HG03108 (cell line): ENCODE results near the gene PPP1R12B.
A peak's percentile ranks its signal among the peaks of the same experiment; 100 is the strongest.
"Not testable (repeated sequence)": the region's sequence is repeated elsewhere in the genome, so short reads cannot be mapped to it uniquely, and the experiment has no call there.

ENCODE experiments used
- ATAC-seq: cut with Tn5 transposase; IDR thresholded peaks from one replicate; pipeline ENCODE4 v1.9.1; 2021; ENCODE audit warnings: moderate library complexity; ENCODE audit not compliant: unreplicated experiment

The PPP1R12B gene

GRCh38 chr1:202480640-202481039, 132.1 kb downstream of the PPP1R12B start:
- ATAC-seq = not testable (repeated sequence)

- ATAC-seq = not testable (repeated sequence)
These were observed 134.9 kb downstream of the PPP1R12B start for GRCh38 chr1:202483362-202483761.

GRCh38 chr1:202484032-202484431, 135.5 kb downstream of the PPP1R12B start:
- ATAC-seq = peak; percentile 43

- ATAC-seq = not testable (repeated sequence)
These were observed 136.3 kb downstream of the PPP1R12B start for GRCh38 chr1:202484820-202485219.

GRCh38 chr1:202488178-202488649, 139.7 kb downstream of the PPP1R12B start:
- not testable (repeated sequence) for ATAC-seq

- not testable (repeated sequence) for ATAC-seq
These were observed 140.6 kb downstream of the PPP1R12B start for GRCh38 chr1:202489101-202489500.

GRCh38 chr1:202493112-202493511, 144.6 kb downstream of the PPP1R12B start:
- not testable (repeated sequence) for ATAC-seq

- no peak for ATAC-seq
These were observed 150.0 kb downstream of the PPP1R12B start for GRCh38 chr1:202498542-202498941.

- not testable (repeated sequence) for ATAC-seq
These were observed 151.5 kb downstream of the PPP1R12B start for GRCh38 chr1:202499997-202500396.

- ATAC-seq = no peak
These were observed 152.8 kb downstream of the PPP1R12B start for GRCh38 chr1:202501281-202501680.

GRCh38 chr1:202505356-202505755, 156.9 kb downstream of the PPP1R12B start:
- no peak for ATAC-seq

- not testable (repeated sequence) for ATAC-seq
These were observed 157.5 kb downstream of the PPP1R12B start for GRCh38 chr1:202505880-202506575.

- not testable (repeated sequence) for ATAC-seq
These were observed 160.4 kb downstream of the PPP1R12B start for GRCh38 chr1:202508863-202509262.

- ATAC-seq = not testable (repeated sequence)
These were observed 165.4 kb downstream of the PPP1R12B start for GRCh38 chr1:202513875-202514274.

- no peak for ATAC-seq
These were observed 168.0 kb downstream of the PPP1R12B start for GRCh38 chr1:202516434-202516877.

GRCh38 chr1:202517146-202517545, 168.6 kb downstream of the PPP1R12B start:
- not testable (repeated sequence) for ATAC-seq

GRCh38 chr1:202518180-202518579, 169.7 kb downstream of the PPP1R12B start:
- not testable (repeated sequence) for ATAC-seq

- not testable (repeated sequence) for ATAC-seq
These were observed 170.4 kb downstream of the PPP1R12B start for GRCh38 chr1:202518905-202519304.

GRCh38 chr1:202520129-202520856, 171.8 kb downstream of the PPP1R12B start:
- ATAC-seq = not testable (repeated sequence)

- not testable (repeated sequence) for ATAC-seq
These were observed 172.3 kb downstream of the PPP1R12B start for GRCh38 chr1:202520857-202521216.

GRCh38 chr1:202521484-202521883, 173.0 kb downstream of the PPP1R12B start:
- ATAC-seq = not testable (repeated sequence)

GRCh38 chr1:202521886-202522285, 173.4 kb downstream of the PPP1R12B start:
- no peak for ATAC-seq
